Central memory CD8-positive, alpha-beta T cell (primary cell): Measurements from ENCODE around the gene GRXCR2.

Experiments used
- ATAC-seq: fragments of 150-1000 bp; cut with Tn5 transposase; replicated peaks from 2 replicates; pipeline ENCODE4 v1.10.0; 2022; ENCODE audit warnings: mild to moderate bottlenecking, moderate FRiP score, moderate number of reproducible peaks; ENCODE audit not compliant: poor library complexity, severe bottlenecking; ENCODE audit errors: extremely low read depth
- DNase-seq, 2 donors: peaks; one replicate each; pipeline ENCODE4 v3.0.0; 2021; ENCODE audit warnings: low spot score in 2 of 2
- H3K27ac Mint-ChIP-seq: one replicate; pipeline ENCODE4 v1.8.0; 2022; ENCODE audit warnings: low read depth, mild to moderate bottlenecking, moderate library complexity, mixed read lengths
- H3K27me3 Mint-ChIP-seq: one replicate; pipeline ENCODE4 v1.8.0; 2022; ENCODE audit warnings: mixed read lengths
- H3K36me3 Mint-ChIP-seq: one replicate; pipeline ENCODE4 v1.8.0; 2022; ENCODE audit warnings: mild to moderate bottlenecking, moderate library complexity, mixed read lengths; ENCODE audit not compliant: insufficient read depth
- H3K4me1 Mint-ChIP-seq: one replicate; pipeline ENCODE4 v1.8.0; 2022; ENCODE audit warnings: mixed read lengths
- H3K4me3 Mint-ChIP-seq: one replicate; pipeline ENCODE4 v1.8.0; 2022; ENCODE audit warnings: mild to moderate bottlenecking, moderate library complexity, mixed read lengths
- H3K9me3 Mint-ChIP-seq: one replicate; pipeline ENCODE4 v1.8.0; 2022; ENCODE audit warnings: mixed read lengths

Gene GRXCR2

DNA sequence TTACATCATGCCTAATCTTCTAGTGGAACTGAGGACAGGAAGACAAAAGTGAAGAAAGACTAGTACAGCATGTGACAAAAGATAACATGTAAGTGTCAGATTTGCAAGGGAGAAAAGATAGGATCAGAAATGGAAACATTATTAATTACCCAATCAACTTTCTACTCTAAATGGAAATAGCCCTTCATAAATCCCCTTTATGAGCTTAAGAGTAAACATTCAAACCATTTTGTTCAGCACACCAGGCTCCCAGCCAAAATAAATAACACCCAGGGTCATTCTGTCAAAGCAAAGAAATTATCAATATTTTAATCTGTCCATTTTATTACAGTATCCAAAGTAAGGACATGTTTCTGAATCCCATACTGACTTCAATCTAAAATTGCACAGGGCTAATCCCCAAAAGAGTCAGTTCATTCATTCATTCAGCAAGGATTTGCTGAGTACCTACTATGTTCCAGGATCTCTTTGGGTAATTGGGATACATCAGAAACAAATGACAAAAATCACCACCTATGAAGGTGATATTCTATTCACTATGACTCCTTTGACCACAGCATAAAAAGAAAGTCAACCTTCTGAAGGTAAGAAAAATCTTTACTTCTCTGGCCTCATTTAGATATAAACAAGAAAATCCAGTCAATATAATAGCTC, 43.0 kb downstream of the GRXCR2 start:
- Mint-ChIP-seq H3K36me3 (no peaks in the 10 kb centered on the region), H3K27me3 (no peaks in the 10 kb centered on the region), H3K4me1 (no peaks in the 10 kb centered on the region), H3K27ac (no peak overlapping the region), H3K4me3 (no peak overlapping the region), H3K9me3 (no peaks in the 10 kb centered on the region)
- no peak for ATAC-seq
- DNase-seq = no peak

GRCh38 chr5:145826895-145827674, 45.7 kb downstream of the GRXCR2 start:
- no peak for DNase-seq
- no peaks in the 10 kb centered on the region for H3K9me3 Mint-ChIP-seq
- H3K4me3 Mint-ChIP-seq = no peak overlapping the region
- H3K36me3 Mint-ChIP-seq = no peaks in the 10 kb centered on the region
- no peak for ATAC-seq
- no peaks in the 10 kb centered on the region for H3K27me3 Mint-ChIP-seq
- H3K4me1 Mint-ChIP-seq = no peaks in the 10 kb centered on the region
- no peak overlapping the region for H3K27ac Mint-ChIP-seq

GRCh38 chr5:145825751-145826180, 47.0 kb downstream of the GRXCR2 start:
- H3K9me3 Mint-ChIP-seq = no peaks in the 10 kb centered on the region
- H3K4me3 Mint-ChIP-seq = no peak overlapping the region
- no peak for ATAC-seq
- no peak for DNase-seq
- no peaks in the 10 kb centered on the region for H3K27me3 Mint-ChIP-seq
- no peaks in the 10 kb centered on the region for H3K4me1 Mint-ChIP-seq
- H3K36me3 Mint-ChIP-seq = peaks cover 3% of the 10 kb centered on the region
- H3K27ac Mint-ChIP-seq = no peak overlapping the region

GRCh38 chr5:145824040-145824439, 48.8 kb downstream of the GRXCR2 start:
- Mint-ChIP-seq H3K27me3 (no peaks in the 10 kb centered on the region), H3K36me3 (peaks cover 3% of the 10 kb centered on the region), H3K27ac (no peak overlapping the region), H3K9me3 (no peaks in the 10 kb centered on the region), H3K4me1 (no peaks in the 10 kb centered on the region), H3K4me3 (no peak overlapping the region)
- ATAC-seq (no peak), DNase-seq (no peak)

GRCh38 chr5:145818604-145819003, 54.2 kb downstream of the GRXCR2 start:
- DNase-seq (no peak), ATAC-seq (no peak)
- Mint-ChIP-seq H3K4me1 (no peaks in the 10 kb centered on the region), H3K36me3 (peaks cover 5% of the 10 kb centered on the region), H3K9me3 (no peaks in the 10 kb centered on the region), H3K4me3 (no peak overlapping the region), H3K27ac (no peak overlapping the region), H3K27me3 (no peaks in the 10 kb centered on the region)

GRCh38 chr5:145812877-145813276, 59.9 kb downstream of the GRXCR2 start:
- DNase-seq (no peak), ATAC-seq (no peak)
- Mint-ChIP-seq H3K36me3 (peaks cover 2% of the 10 kb centered on the region), H3K9me3 (no peaks in the 10 kb centered on the region), H3K27me3 (no peaks in the 10 kb centered on the region), H3K4me3 (no peak overlapping the region), H3K4me1 (no peaks in the 10 kb centered on the region), H3K27ac (no peak overlapping the region)

DNA sequence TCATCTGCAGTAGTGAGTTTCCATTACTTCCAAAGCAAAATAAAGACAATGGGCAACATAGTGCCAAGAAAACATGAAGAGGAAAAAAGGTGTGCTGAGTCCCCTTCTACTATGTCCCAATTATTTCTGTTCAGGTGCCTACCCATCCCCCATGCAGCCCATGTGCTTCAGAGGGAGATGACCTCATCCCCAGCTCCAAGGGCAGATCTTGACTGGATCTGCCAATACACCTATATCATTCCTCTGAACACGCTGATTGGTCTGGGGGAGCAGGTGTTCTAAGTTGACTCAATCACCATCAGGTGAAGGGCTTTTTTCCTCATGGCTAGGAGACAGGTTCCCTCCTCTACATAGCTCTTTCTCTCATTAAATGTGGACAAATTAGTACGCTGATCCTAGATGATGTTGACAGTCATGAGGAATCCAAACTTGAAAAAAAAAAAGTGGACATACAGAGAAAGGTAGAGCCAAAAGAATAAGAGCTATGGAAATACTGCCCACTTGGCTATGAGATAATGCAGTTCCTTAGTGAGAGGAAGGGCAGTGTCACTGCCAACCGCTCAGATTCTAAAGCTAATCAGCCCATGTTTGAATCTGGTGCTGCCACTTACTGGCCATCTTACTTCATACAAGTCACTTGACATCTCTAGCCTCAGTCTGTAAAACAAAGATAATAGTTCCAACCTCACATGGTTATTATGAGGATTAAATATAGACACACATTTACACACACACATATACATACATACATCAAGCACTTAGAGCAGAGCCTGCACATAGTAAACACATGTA, 60.8 kb downstream of the GRXCR2 start:
- no peaks in the 10 kb centered on the region for H3K4me1 Mint-ChIP-seq
- H3K4me3 Mint-ChIP-seq = no peak overlapping the region
- DNase-seq (no peak), ATAC-seq (no peak)
- H3K36me3 Mint-ChIP-seq = peaks cover 2% of the 10 kb centered on the region
- no peaks in the 10 kb centered on the region for H3K27me3 Mint-ChIP-seq
- H3K27ac Mint-ChIP-seq = no peak overlapping the region
- H3K9me3 Mint-ChIP-seq = no peaks in the 10 kb centered on the region
